22Rv1 (cell line): ENCODE measurements around the gene ZMYND10.

ENCODE experiments used
- H3K27ac ChIP-seq: fragments of 450-650 bp; 2 replicates; pipeline ENCODE4 v1.5.1; 2017
- ZFX ChIP-seq: fragments of 450-650 bp; IDR thresholded peaks from 2 replicates; pipeline ENCODE4 v1.6.1; 2017; ENCODE audit warnings: antibody characterized with exemption, borderline replicate concordance
- TF ChIP-seq, protein P1 (sequence below): fragments of 450-650 bp; IDR thresholded peaks from 2 replicates; pipeline ENCODE4 v1.5.1; 2017; ENCODE audit warnings: mild to moderate bottlenecking

Gene ZMYND10

DNA sequence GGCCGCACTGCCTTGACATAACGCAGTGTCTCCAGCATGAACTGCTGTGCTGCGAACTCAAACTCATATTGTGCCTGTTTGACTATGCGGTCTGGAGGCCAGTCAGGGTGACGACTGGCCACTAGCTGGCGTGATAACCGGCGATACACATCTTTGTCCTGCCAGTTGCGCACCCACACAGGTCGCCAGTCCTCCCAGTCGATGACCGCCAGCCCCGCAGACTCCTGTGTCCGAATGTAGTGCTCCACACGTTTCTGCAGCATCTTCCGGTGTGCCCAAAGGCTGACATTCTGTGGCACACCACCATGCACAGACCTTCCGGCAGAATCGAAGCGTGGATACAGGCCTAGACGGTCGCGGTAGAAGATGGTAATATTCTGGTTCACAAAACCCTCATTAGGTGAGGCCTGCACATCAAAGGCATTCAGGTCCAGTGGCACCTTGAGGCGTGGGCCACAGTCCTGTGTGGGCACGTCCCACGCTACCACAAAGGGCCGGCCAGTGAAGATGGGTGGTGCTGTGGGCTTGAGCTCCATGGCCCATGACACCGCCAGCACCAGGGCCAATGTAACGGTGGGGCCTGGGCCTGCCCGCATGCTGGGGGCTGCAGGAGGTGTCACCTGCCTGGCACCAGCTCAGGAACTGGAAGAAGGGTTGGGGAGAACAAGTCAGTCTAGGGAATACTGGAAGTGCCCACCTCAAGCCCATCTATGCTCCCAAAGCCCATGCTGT is 25.5 kb downstream of the ZMYND10 start:
- H3K27ac ChIP-seq, result peak overlapping the region; percentile 85

DNA sequence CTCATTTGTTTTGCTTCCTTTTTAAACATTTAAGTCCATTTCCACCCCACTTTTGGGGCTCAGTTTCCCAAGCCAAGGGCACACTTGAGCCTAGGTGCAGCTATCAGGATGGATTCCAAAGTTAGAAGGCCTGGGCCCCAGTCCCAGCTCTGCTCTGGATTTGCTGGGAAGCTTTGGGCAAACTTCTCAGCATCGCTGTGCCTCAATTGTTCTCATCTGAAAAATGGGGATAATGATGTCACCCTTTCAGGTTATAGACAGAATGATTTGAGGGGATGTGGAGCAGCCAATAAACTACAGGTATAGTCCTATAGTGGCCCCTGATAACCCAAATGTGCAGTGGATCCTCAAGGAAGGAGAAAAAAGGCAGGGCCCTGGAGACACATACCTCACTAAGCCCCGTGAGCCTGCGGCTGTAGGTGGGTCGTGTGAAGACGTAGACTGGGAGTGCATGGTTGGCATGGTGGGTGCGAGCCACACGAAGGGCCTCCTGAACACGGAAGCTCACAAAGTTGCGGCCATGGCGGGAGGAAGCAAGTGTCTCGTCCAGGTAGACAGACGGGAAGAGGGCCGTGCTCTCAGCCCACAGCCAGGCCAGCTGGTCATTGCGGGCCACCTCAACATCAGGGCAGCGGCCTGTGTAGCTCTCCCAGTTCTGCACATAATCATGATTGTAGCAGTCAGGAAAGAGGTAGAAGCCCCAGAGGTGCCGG is 26.2 kb downstream of the ZMYND10 start:
- H3K27ac ChIP-seq, result peak overlapping the region; percentile 85; the same call in 1 of the 2 replicates
- TF ChIP-seq, protein P1, sequence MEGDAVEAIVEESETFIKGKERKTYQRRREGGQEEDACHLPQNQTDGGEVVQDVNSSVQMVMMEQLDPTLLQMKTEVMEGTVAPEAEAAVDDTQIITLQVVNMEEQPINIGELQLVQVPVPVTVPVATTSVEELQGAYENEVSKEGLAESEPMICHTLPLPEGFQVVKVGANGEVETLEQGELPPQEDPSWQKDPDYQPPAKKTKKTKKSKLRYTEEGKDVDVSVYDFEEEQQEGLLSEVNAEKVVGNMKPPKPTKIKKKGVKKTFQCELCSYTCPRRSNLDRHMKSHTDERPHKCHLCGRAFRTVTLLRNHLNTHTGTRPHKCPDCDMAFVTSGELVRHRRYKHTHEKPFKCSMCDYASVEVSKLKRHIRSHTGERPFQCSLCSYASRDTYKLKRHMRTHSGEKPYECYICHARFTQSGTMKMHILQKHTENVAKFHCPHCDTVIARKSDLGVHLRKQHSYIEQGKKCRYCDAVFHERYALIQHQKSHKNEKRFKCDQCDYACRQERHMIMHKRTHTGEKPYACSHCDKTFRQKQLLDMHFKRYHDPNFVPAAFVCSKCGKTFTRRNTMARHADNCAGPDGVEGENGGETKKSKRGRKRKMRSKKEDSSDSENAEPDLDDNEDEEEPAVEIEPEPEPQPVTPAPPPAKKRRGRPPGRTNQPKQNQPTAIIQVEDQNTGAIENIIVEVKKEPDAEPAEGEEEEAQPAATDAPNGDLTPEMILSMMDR, result no peak
- no peak for TF ChIP-seq ZFX

More for the DNA sequence above, 25.5 kb downstream of the ZMYND10 start:
- no peak for TF ChIP-seq ZFX
- TF ChIP-seq, protein P1, result no peak; the same call in 1 of the 2 replicates

DNA sequence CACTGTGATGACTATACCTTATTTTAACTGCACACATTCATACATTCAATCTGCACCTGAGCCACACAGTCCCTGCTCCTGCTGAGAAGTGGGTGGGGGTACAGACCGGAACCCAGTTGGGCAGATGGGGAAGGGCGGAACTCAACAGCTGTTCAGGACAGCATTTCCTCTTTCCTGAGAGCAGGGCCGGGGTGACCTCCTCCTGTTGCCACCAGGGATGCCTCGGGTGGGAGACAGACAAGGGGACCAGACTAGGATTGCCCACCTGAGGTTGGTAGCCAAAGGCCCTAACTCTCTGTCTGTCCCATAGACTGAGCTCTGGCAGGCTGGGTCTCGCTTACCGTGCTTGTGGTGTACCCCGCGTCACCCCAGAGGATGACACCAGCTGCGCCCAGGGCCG is 26.9 kb downstream of the ZMYND10 start:
- H3K27ac ChIP-seq, result no peak overlapping the region
- TF ChIP-seq, protein P1, result no peak

DNA sequence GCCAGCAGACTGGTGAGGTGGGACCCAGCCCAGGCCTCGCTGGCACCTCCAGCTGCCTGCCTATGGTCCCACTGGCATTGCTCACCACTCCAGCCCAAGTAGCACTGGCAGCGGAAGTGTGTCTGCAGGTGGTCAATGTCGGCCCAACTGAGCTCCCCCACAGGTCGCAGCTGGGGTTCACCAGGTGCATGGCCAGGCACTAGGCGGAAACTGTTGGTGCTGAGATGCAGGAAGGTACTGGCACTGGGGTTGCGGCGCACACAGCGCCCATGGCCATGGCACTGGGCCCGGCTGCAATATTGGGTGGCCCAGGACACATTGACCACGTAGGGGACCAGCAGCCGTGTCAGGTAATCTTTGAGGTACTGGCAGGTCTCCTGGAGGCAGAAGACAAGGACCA is 27.4 kb downstream of the ZMYND10 start:
- no peak overlapping the region for H3K27ac ChIP-seq
- TF ChIP-seq, protein P1, result no peak
- no peak for TF ChIP-seq ZFX

DNA sequence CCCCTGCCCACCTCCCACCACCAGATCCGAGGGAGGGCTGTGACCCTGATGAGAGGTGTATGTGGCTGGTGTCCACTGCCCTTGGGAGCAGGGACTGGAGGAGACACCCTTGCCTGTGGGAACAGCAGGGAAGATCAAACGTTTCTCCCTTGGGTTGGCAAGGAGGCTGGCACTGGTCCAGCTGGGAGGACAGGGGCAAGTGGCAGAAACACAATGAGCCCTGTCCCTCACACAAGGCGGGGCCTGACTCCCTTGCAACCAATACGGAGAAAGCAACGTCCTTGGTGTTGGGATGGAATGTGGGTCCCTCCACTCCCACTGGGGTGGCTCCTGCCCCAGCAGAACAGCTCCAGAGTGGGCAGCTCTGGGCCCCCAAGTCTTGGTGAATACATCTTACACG is 28.2 kb downstream of the ZMYND10 start:
- TF ChIP-seq, protein P1, result no peak
- no peak for TF ChIP-seq ZFX

DNA sequence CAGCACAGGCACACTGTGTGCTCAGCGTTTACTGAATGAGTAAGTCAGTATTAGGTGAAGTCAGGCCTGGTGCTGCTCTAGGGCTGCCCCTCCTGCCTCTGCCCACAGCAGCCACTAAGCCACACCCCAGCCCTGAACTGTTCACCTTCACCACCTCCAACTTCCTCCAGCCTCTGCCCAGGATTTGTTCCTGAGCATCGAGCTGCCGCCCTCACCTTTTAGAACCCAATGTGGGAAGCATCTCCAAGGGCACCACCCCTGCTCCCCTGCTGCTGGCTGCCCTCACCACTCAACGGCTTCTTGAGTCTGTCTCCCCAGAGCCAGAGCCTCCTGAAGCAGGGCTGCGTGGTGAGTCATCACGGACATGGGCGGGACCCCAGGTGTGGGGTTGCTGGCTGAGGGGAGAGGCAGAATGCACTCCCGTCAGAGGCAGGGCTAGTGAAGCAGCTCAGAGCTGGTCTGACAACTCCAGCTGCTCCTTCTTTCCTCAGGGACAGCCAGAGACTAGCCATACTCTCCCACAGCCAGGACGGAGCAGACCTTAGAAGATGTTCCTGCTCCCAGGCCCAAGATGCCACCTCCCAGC is 28.8 kb downstream of the ZMYND10 start:
- TF ChIP-seq, protein P1, result no peak
- TF ChIP-seq ZFX, result no peak
- no peak overlapping the region for H3K27ac ChIP-seq

More for the DNA sequence above, 28.2 kb downstream of the ZMYND10 start:
- no peak overlapping the region for H3K27ac ChIP-seq
